HepG2 (cell line): ENCODE measurements around the gene TIMP3. TPM values are rescaled to one million over a fixed set of nuclear protein-coding genes. Genes with fewer than 3 reads are reported as not detected.

ENCODE experiments used
- ATAC-seq: fragments of 200-7000 bp; cut with Tn5 transposase; 3 replicates; pipeline ENCODE4 v1.9.1; 2020; ENCODE audit warnings: mild to moderate bottlenecking, moderate library complexity
- BruUV-seq: library from RNA; stranded (reverse); fragments of 400-500 nt; replicated peaks from 2 replicates; lab custom pipeline; 2021; lab: Mats Ljungman, UMichigan
- CTCF ChIA-PET: fragments of 300-600 bp; formaldehyde crosslinking; extraction: SDS; loops from one replicate; lab custom pipeline; 2021; ENCODE audit warnings: low total read pairs, inconsistent platforms, low intra/inter-chr PET ratio; lab: Yijun Ruan, JAX
- POLR2A ChIA-PET: fragments of 350-600 bp; sonication (Branson Sonifier 250); formaldehyde crosslinking; loops from one replicate; lab custom pipeline; 2020; ENCODE audit warnings: antibody characterized with exemption, inconsistent platforms; lab: Yijun Ruan, JAX
- DNase-seq: peaks from one replicate; pipeline ENCODE4 v3.0.0-alpha.2; 2015; ENCODE audit warnings: low spot score
- FAIRE-seq: peaks from 3 replicates; lab custom pipeline; 2011; peaks lifted over from hg19 to GRCh38; lab: Jason Lieb, UNC
- H2AFZ ChIP-seq: one replicate; pipeline ENCODE4 v1.6.1; 2011; ENCODE audit warnings: low read length, inconsistent platforms
- H3K27ac ChIP-seq: fragments of 300-600 bp; 3 replicates; pipeline ENCODE4 v1.8.0; 2011; ENCODE audit warnings: mixed run types, mild to moderate bottlenecking, mixed read lengths, low read length, inconsistent platforms; ENCODE audit not compliant: insufficient read depth; ENCODE audit errors: extremely low read length
- H3K27me3 ChIP-seq, 2 experiments: fragments of 200-600 bp in 1 of 2; 2 replicates in 1 of 2; 3 replicates in 1 of 2; pipeline versions ENCODE4 v1.6.0 to v1.8.0; 2011; ENCODE audit warnings: low read length in 2 of 2, mild to moderate bottlenecking in 2 of 2, moderate library complexity in 2 of 2, inconsistent platforms in 1 of 2; ENCODE audit not compliant: insufficient read depth in 2 of 2, control insufficient read depth in 1 of 2
- H3K36me3 ChIP-seq, 2 experiments: fragments of 200-600 bp in 1 of 2; replicated peaks in 1 of 2; 2 replicates in 1 of 2; 3 replicates in 1 of 2; pipeline versions ENCODE4 v1.5.1 to v1.8.0; 2011; ENCODE audit warnings: low read length in 2 of 2, inconsistent platforms in 1 of 2; ENCODE audit not compliant: insufficient read depth in 2 of 2, control insufficient read depth in 1 of 2
- H3K4me1 ChIP-seq: 2 replicates; pipeline ENCODE4 v1.5.1; 2012; ENCODE audit warnings: low read length, inconsistent platforms; ENCODE audit not compliant: insufficient read depth
- H3K4me2 ChIP-seq: 2 replicates; pipeline ENCODE4 v1.6.0; 2011; ENCODE audit warnings: low read depth, low read length, inconsistent platforms
- H3K4me3 ChIP-seq, 3 experiments: fragments of 200-600 bp in 1 of 3; sonication (generic), shearing (Covaris generic) in 1 of 3; replicated peaks in 1 of 3; 2 replicates each; pipeline ENCODE4 v1.5.1; 2011 to 2016; ENCODE audit warnings: low read length in 3 of 3, inconsistent platforms in 2 of 3, low read depth in 2 of 3, mild to moderate bottlenecking in 2 of 3, control low read depth in 1 of 3, mixed read lengths in 1 of 3; ENCODE audit not compliant: insufficient read depth in 1 of 3
- H3K79me2 ChIP-seq: one replicate; pipeline ENCODE4 v1.6.1; 2011; ENCODE audit warnings: low read length, inconsistent platforms; ENCODE audit not compliant: insufficient read depth
- H3K9ac ChIP-seq: 2 replicates; pipeline ENCODE4 v1.6.0; 2011; ENCODE audit warnings: mild to moderate bottlenecking, low read depth, low read length, inconsistent platforms; ENCODE audit not compliant: insufficient read depth
- H3K9me3 ChIP-seq: 2 replicates; pipeline ENCODE4 v1.5.1; 2012; ENCODE audit warnings: mild to moderate bottlenecking, low read length
- H4K20me1 ChIP-seq: 2 replicates; pipeline ENCODE4 v1.6.0; 2011; ENCODE audit warnings: inconsistent platforms, mild to moderate bottlenecking, low read length, moderate library complexity; ENCODE audit not compliant: insufficient read depth
- AGO2 ChIP-seq: fragments of 200-400 bp; formaldehyde crosslinking; optimal IDR thresholded peaks from 2 replicates; pipeline ENCODE3; 2017; ENCODE audit warnings: mild to moderate bottlenecking, low read depth, low read length, moderate library complexity
- GATAD1 ChIP-seq: IDR thresholded peaks from 2 replicates; pipeline ENCODE4 v1.6.1; 2016; ENCODE audit warnings: missing genetic modification reagents, missing compliant biosample characterization
- HMGA1 ChIP-seq: sonication (generic); formaldehyde crosslinking; conservative IDR thresholded peaks from 2 replicates; pipeline ENCODE4 v1.4.0; 2020; ENCODE audit warnings: missing genetic modification reagents
- IRF2 ChIP-seq: IDR thresholded peaks from 2 replicates; pipeline ENCODE4 v1.6.1; 2018; ENCODE audit warnings: missing genetic modification reagents, missing compliant biosample characterization
- KDM5B ChIP-seq: sonication (generic); formaldehyde crosslinking; IDR thresholded peaks from 2 replicates; pipeline ENCODE4 v1.4.0; 2020; ENCODE audit warnings: missing genetic modification reagents, mild to moderate bottlenecking, borderline replicate concordance
- NFYB ChIP-seq: sonication (generic); formaldehyde crosslinking; IDR thresholded peaks from 2 replicates; pipeline ENCODE4 v1.4.0; 2020; ENCODE audit warnings: missing genetic modification reagents
- NR0B2 ChIP-seq: sonication (generic); formaldehyde crosslinking; IDR thresholded peaks from 2 replicates; pipeline ENCODE4 v1.4.0; 2020; ENCODE audit warnings: mild to moderate bottlenecking, missing genetic modification reagents
- POGK ChIP-seq: sonication (generic); formaldehyde crosslinking; conservative IDR thresholded peaks from 2 replicates; pipeline ENCODE4 v1.8.0; 2022; ENCODE audit warnings: mild to moderate bottlenecking, moderate library complexity, missing genetic modification reagents
- POGZ ChIP-seq: sonication (generic); formaldehyde crosslinking; IDR thresholded peaks from 2 replicates; pipeline ENCODE4 v1.4.0; 2020; ENCODE audit warnings: mild to moderate bottlenecking, missing genetic modification reagents
- POLR2A ChIP-seq, 2 experiments: IDR thresholded peaks; 2 replicates each; pipeline ENCODE4 v1.6.1; 2011; ENCODE audit warnings: low read depth in 2 of 2, low read length in 2 of 2, mild to moderate bottlenecking in 1 of 2, moderate library complexity in 1 of 2; ENCODE audit not compliant: insufficient read depth in 1 of 2
- REXO4 ChIP-seq: sonication (generic); formaldehyde crosslinking; IDR thresholded peaks from 2 replicates; pipeline ENCODE4 v1.8.0; 2022; ENCODE audit warnings: missing genetic modification reagents, mild to moderate bottlenecking, borderline replicate concordance
- SYNCRIP ChIP-seq: fragments of 200-400 bp; formaldehyde crosslinking; IDR thresholded peaks from 2 replicates; pipeline ENCODE4 v1.6.1; 2018; ENCODE audit warnings: mild to moderate bottlenecking, low read depth, low read length; ENCODE audit not compliant: insufficient read depth
- THRA ChIP-seq: sonication (generic); formaldehyde crosslinking; IDR thresholded peaks from 2 replicates; pipeline ENCODE4 v1.4.0; 2020; ENCODE audit warnings: missing genetic modification reagents, borderline replicate concordance
- WIZ ChIP-seq: sonication (generic); formaldehyde crosslinking; IDR thresholded peaks from 2 replicates; pipeline ENCODE4 v1.5.1; 2020; ENCODE audit warnings: mild to moderate bottlenecking, missing genetic modification reagents
- XRCC5 ChIP-seq: fragments of 200-400 bp; formaldehyde crosslinking; optimal IDR thresholded peaks from 2 replicates; pipeline ENCODE3; 2017; ENCODE audit warnings: mild to moderate bottlenecking, low read length
- ZC3H13 ChIP-seq: sonication (generic); formaldehyde crosslinking; IDR thresholded peaks from 2 replicates; pipeline ENCODE4 v1.8.1; 2023; ENCODE audit warnings: mild to moderate bottlenecking, missing genetic modification reagents, moderate library complexity
- ZEB1 ChIP-seq: IDR thresholded peaks from 2 replicates; pipeline ENCODE4 v1.6.1; 2012; ENCODE audit warnings: mild to moderate bottlenecking, low read depth, inconsistent platforms; ENCODE audit not compliant: insufficient replicate concordance
- ZMAT3 ChIP-seq: sonication (generic); formaldehyde crosslinking; conservative IDR thresholded peaks from 2 replicates; pipeline ENCODE4 v1.7.0; 2021; ENCODE audit warnings: missing genetic modification reagents
- ZMYM2 ChIP-seq: sonication (generic); formaldehyde crosslinking; IDR thresholded peaks from 2 replicates; pipeline ENCODE4 v1.8.0; 2022; ENCODE audit warnings: mild to moderate bottlenecking, missing genetic modification reagents
- ZNF337 ChIP-seq: sonication (generic); formaldehyde crosslinking; IDR thresholded peaks from 2 replicates; pipeline ENCODE4 v1.5.1; 2020; ENCODE audit warnings: missing genetic modification reagents, low read depth, mild to moderate bottlenecking, borderline replicate concordance
- WGBS: methylation state at CpG from one replicate; pipeline ENCODE4 v1.1.6; 2017; ENCODE audit warnings: low lambda C conversion rate; 5-methylcytosine and 5-hydroxymethylcytosine counted together
- in situ Hi-C: cut with HindIII; loops from 2 replicates; pipeline ENCODE4 v1.10.0; 2017; ENCODE audit warnings: low pct_unique_long_range_greater_than_20kb; ENCODE audit not compliant: extremely low pct_ligation_motif_present
- intact Hi-C: fragments of 100-400 bp; cut with micrococcal nuclease; formaldehyde crosslinking; loops from one replicate; pipeline ENCODE4 v1.10.0; 2022; ENCODE audit not compliant: unreplicated experiment
- polyA plus RNA-seq, 8 experiments: library from polyadenylated mRNA; depleted of rRNA in 3 of 8; stranded (reverse) in 7 of 8; unstranded in 1 of 8; fragments of >200 nt; fragmentation: Illumina TruSeq in 4 of 8; extraction: Trizol in 4 of 8; gene quantifications; 2 replicates each; pipeline versions ENCODE4 v1.2.1 to v1.2.3, GENCODE V29; 2011 to 2016; ENCODE audit warnings: low read depth in 4 of 8, missing spikeins in 1 of 8, mixed read lengths in 1 of 8; ENCODE audit not compliant: insufficient read depth in 1 of 8
- total RNA-seq, 5 experiments: library from RNA; depleted of rRNA; stranded (reverse); fragments of >200 nt; fragmentation: Illumina TruSeq; extraction: Trizol; gene quantifications; 2 replicates each; pipeline ENCODE4 v1.2.3, GENCODE V29; 2016; ENCODE audit warnings: low read depth in 1 of 5

The TIMP3 gene
- total and polyA plus RNA-seq, 2 of the 13 experiments (the other 11 are each of a cell fraction or from before 2014, with no cell fraction given) = 57.3 to 86.6 TPM

- no peak for TF ChIP-seq ZMYM2
- no peak for TF ChIP-seq NR0B2
- no peak for TF ChIP-seq WIZ (CRISPR knock-in tag)
- peak; percentile 3 for TF ChIP-seq AGO2
- no peak for TF ChIP-seq KDM5B (CRISPR knock-in tag)
- no peak for TF ChIP-seq NFYB (CRISPR knock-in tag)
- 0 out of 2 replicates have a peak, but pooled peaks have one; percentile 7 for TF ChIP-seq ZNF337 (CRISPR knock-in tag)
- no peak for TF ChIP-seq ZMAT3 (CRISPR knock-in tag)
Measured at GRCh38 chr22:32802237-32802765, 796 bp downstream of the TIMP3 start (continued).

- no peak for DNase-seq
- Histone ChIP-seq H3K4me3 (peak overlapping the region; percentile 72 to 83 (median 78)), H3K9me3 (no peaks in the 10 kb centered on the region), H4K20me1 (peaks cover 20% of the 10 kb centered on the region), H3K27me3 (no peaks in the 10 kb centered on the region), H3K9ac (peak overlapping the region; percentile 71), H2AFZ (no peak overlapping the region), H3K4me2 (peak overlapping the region; percentile 78), H3K27ac (peak overlapping the region; percentile 41), H3K79me2 (peaks cover 55% of the 10 kb centered on the region), H3K4me1 (peaks cover 62% of the 10 kb centered on the region), H3K36me3 (no peaks in the 10 kb centered on the region; a peak in 2 of 5 replicates)
- no peak for FAIRE-seq
- CTCF ChIA-PET = no interaction called here
- BruUV-seq = no TSS peak
- POLR2A ChIA-PET = interaction anchor here (0.7 to 3.7 kb wide), 5 partner anchors 14 to 272 kb away, joined by 3 to 32 read pairs (median 6); no protein-coding TSS in a partner anchor
- WGBS = 25% methylated on average over 7 of the region's 7 CpGs
- peak; percentile 65 for ATAC-seq
- in situ Hi-C loops = no loop called here
- intact Hi-C loops = loop anchor here (5.0 kb wide), 1 partner anchor 244 kb away; no protein-coding TSS in a partner anchor
- no peak for TF ChIP-seq XRCC5
- TF ChIP-seq SYNCRIP = no peak
- TF ChIP-seq POGK (CRISPR knock-in tag) = no peak
- no peak for TF ChIP-seq REXO4 (CRISPR knock-in tag)
- TF ChIP-seq THRA = peak; percentile 32; the same call in 1 of the 2 replicates
- TF ChIP-seq IRF2 (CRISPR knock-in tag) = no peak
- no peak for TF ChIP-seq POLR2A (IDR thresholded peaks at IDR 0.05; ENCODE audit: insufficient read depth in 1 of 2, low read depth in 2 of 2, low read length in 2 of 2)
- no peak for TF ChIP-seq POGZ (CRISPR knock-in tag)
- TF ChIP-seq GATAD1 = no peak
- TF ChIP-seq HMGA1 (CRISPR knock-in tag) = no peak
- TF ChIP-seq ZEB1 = no peak
- peak; percentile 30; the same call in 1 of the 2 replicates for TF ChIP-seq ZC3H13 (CRISPR knock-in tag)
Measured at GRCh38 chr22:32803020-32803737, 1.7 kb downstream of the TIMP3 start.
